GM23338 (cell line): ENCODE data around the gene WDR93.

ENCODE experiments used
- CTCF ChIP-seq, 2 experiments: fragments of 200-600 bp in 1 of 2; sonication (generic) in 1 of 2; conservative IDR thresholded peaks; 2 replicates each; pipeline versions ENCODE4 v1.5.1 to v1.6.1; 2016 to 2017; ENCODE audit warnings: antibody characterized with exemption in 2 of 2, low read depth in 2 of 2, mild to moderate bottlenecking in 2 of 2, moderate library complexity in 1 of 2
- EZH2 ChIP-seq: fragments of 200-600 bp; sonication (generic); IDR thresholded peaks from one replicate; pipeline ENCODE4 v1.8.0; 2017; ENCODE audit warnings: antibody characterized with exemption, mild to moderate bottlenecking, low read depth; ENCODE audit not compliant: unreplicated experiment
- JUNB ChIP-seq: IDR thresholded peaks from one replicate; pipeline ENCODE4 v1.6.1; 2016; ENCODE audit warnings: antibody characterized with exemption; ENCODE audit not compliant: unreplicated experiment
- POLR2AphosphoS5 ChIP-seq: IDR thresholded peaks from 2 replicates; pipeline ENCODE4 v1.6.1; 2016; ENCODE audit warnings: antibody characterized with exemption, low read depth
- REST ChIP-seq: IDR thresholded peaks from one replicate; pipeline ENCODE4 v1.6.1; 2018; ENCODE audit warnings: antibody characterized with exemption; ENCODE audit not compliant: unreplicated experiment
- STAT1 ChIP-seq: IDR thresholded peaks from one replicate; pipeline ENCODE4 v1.6.1; 2016; ENCODE audit warnings: antibody characterized with exemption; ENCODE audit not compliant: unreplicated experiment

GRCh38 chr15:89677381-89677780, 13.2 kb upstream of the WDR93 start:
- TF ChIP-seq CTCF (conservative IDR thresholded peaks at IDR 0.05; ENCODE audit: low read depth in 2 of 2) (no peak), POLR2AphosphoS5 (no peak), EZH2 (no peak), JUNB (no peak), REST (no peak), STAT1 (no peak)
